ENCODE results near the gene RFXAP. TPM values are rescaled to one million over a fixed set of nuclear protein-coding genes. Genes with fewer than 3 reads are reported as not detected.

RFXAP gene
- total RNA-seq, 1 donor from 2014 or later, result 6.3 TPM

GRCh38 chr13:36858290-36858689 is 39.3 kb downstream of the RFXAP start:
- Mint-ChIP-seq H3K9me3 (ENCODE audit: unreplicated experiment) (no peaks in the 10 kb centered on the region), H3K27ac (ENCODE audit: unreplicated experiment) (no peak overlapping the region), H3K27me3 (ENCODE audit: unreplicated experiment) (peaks cover 4% of the 10 kb centered on the region), H3K4me3 (ENCODE audit: unreplicated experiment) (no peak overlapping the region), H3K36me3 (ENCODE audit: low read depth, unreplicated experiment) (no peaks in the 10 kb centered on the region), H3K4me1 (ENCODE audit: unreplicated experiment) (peaks cover 11% of the 10 kb centered on the region)
- TF ChIP-seq CTCF (IDR thresholded peaks at IDR 0.05; ENCODE audit: unreplicated experiment), result peak; percentile 49
- peak; percentile 14 for DNase-seq (ENCODE audit: low spot score)

DNA sequence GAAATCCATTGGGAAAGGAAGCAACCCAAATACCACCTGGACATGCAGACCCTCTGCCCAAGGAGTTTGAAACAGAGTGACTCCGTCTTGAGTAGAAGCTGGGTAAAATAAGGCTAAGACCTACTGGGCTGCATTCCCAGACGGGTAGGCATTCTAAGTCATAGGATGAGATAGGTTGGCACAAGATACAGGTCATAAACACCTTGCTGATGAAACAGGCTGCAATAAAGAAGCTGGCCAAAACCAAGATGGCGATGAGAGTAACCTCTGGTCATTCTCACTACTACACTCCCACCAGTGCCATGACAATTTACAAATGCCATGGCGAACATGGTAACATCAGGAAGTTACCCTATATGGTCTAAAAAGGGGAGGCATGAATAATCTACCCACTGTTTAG is 40.2 kb downstream of the RFXAP start:
- no peak overlapping the region for H3K27ac Mint-ChIP-seq (ENCODE audit: unreplicated experiment)
- H3K4me3 Mint-ChIP-seq (ENCODE audit: unreplicated experiment), result no peak overlapping the region
- peaks cover 11% of the 10 kb centered on the region for H3K4me1 Mint-ChIP-seq (ENCODE audit: unreplicated experiment)
- H3K36me3 Mint-ChIP-seq (ENCODE audit: low read depth, unreplicated experiment), result no peaks in the 10 kb centered on the region
- H3K27me3 Mint-ChIP-seq (ENCODE audit: unreplicated experiment), result peaks cover 4% of the 10 kb centered on the region
- no peak for TF ChIP-seq CTCF (IDR thresholded peaks at IDR 0.05; ENCODE audit: unreplicated experiment)
- no peaks in the 10 kb centered on the region for H3K9me3 Mint-ChIP-seq (ENCODE audit: unreplicated experiment)
- no peak for DNase-seq (ENCODE audit: low spot score)

GRCh38 chr13:36862002-36862685 is 43.1 kb downstream of the RFXAP start:
- H3K27ac Mint-ChIP-seq (ENCODE audit: unreplicated experiment), result no peak overlapping the region
- DNase-seq (ENCODE audit: low spot score), result no peak

GRCh38 chr13:36862722-36863121 is 43.7 kb downstream of the RFXAP start:
- Mint-ChIP-seq H3K36me3 (ENCODE audit: low read depth, unreplicated experiment) (no peaks in the 10 kb centered on the region), H3K27ac (ENCODE audit: unreplicated experiment) (no peak overlapping the region), H3K4me3 (ENCODE audit: unreplicated experiment) (no peak overlapping the region), H3K4me1 (ENCODE audit: unreplicated experiment) (peaks cover 8% of the 10 kb centered on the region), H3K27me3 (ENCODE audit: unreplicated experiment) (peaks cover 2% of the 10 kb centered on the region), H3K9me3 (ENCODE audit: unreplicated experiment) (no peaks in the 10 kb centered on the region)
- DNase-seq (ENCODE audit: low spot score), result no peak
- no peak for TF ChIP-seq CTCF (IDR thresholded peaks at IDR 0.05; ENCODE audit: unreplicated experiment)

More at GRCh38 chr13:36862002-36862685, 43.1 kb downstream of the RFXAP start:
- Mint-ChIP-seq H3K27me3 (ENCODE audit: unreplicated experiment) (peaks cover 2% of the 10 kb centered on the region), H3K9me3 (ENCODE audit: unreplicated experiment) (no peaks in the 10 kb centered on the region), H3K4me1 (ENCODE audit: unreplicated experiment) (peaks cover 11% of the 10 kb centered on the region), H3K4me3 (ENCODE audit: unreplicated experiment) (no peak overlapping the region), H3K36me3 (ENCODE audit: low read depth, unreplicated experiment) (no peaks in the 10 kb centered on the region)
- no peak for TF ChIP-seq CTCF (IDR thresholded peaks at IDR 0.05; ENCODE audit: unreplicated experiment)

DNA sequence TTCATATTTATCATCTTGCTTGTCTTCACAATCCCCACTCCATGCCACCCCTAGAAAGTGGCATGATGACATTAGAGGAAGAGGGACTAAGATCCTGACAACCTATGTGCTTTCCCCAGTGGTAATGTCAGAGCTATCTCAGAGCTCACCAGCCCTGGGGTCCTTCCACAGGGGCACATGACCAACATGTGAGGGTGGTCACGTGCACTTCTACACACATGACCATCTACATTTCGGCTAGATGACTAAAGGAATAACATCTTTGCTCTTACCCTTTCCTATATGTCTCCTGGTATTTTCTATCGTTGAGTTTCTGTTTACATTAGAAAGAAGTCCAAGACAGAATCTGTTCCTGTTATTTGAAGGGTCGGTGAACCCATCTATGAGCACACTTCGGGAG is 46.2 kb downstream of the RFXAP start:
- H3K9me3 Mint-ChIP-seq (ENCODE audit: unreplicated experiment), result no peaks in the 10 kb centered on the region
- no peak overlapping the region for H3K27ac Mint-ChIP-seq (ENCODE audit: unreplicated experiment)
- H3K27me3 Mint-ChIP-seq (ENCODE audit: unreplicated experiment), result peaks cover 2% of the 10 kb centered on the region
- peaks cover 8% of the 10 kb centered on the region for H3K4me1 Mint-ChIP-seq (ENCODE audit: unreplicated experiment)
- no peak for DNase-seq (ENCODE audit: low spot score)
- no peak for TF ChIP-seq CTCF (IDR thresholded peaks at IDR 0.05; ENCODE audit: unreplicated experiment)
- no peak overlapping the region for H3K4me3 Mint-ChIP-seq (ENCODE audit: unreplicated experiment)
- no peaks in the 10 kb centered on the region for H3K36me3 Mint-ChIP-seq (ENCODE audit: low read depth, unreplicated experiment)

Measured in endothelial cell (in vitro differentiated cells).